Measurements from ENCODE around the gene SLC6A20. TPM values are rescaled to one million over a fixed set of nuclear protein-coding genes. Genes with fewer than 3 reads are reported as not detected.

The SLC6A20 gene
- total and polyA plus RNA-seq, 9 donors: 0.05 to 3.3 (median 0.23) TPM; not detected in 2

DNA sequence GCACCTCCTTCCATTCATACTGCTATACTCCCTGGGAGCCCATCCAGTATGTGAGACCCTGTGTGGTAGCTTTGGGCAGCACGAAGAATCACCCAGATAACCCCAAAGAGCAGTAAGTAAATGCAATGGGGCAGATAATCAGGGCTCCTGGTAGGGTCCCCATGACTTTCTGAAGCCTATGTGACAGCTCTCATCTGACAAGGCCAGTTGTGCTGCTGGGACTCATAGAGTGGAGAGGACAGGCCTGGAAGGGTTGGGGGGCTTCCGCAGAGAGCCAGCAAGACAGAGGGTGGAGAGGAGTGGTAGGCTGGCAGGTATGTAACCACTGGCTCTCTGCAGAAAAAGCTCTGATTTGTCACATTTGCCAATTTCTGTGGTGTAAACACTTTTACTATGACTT is 3.2 kb upstream of the SLC6A20 start:
- Histone ChIP-seq H3K9me3 (no peaks in the 10 kb centered on the region), H3K27ac (no peak overlapping the region), H3K36me3 (no peaks in the 10 kb centered on the region), H3K4me1 (ENCODE audit: insufficient read depth) (peaks cover 2% of the 10 kb centered on the region), H3K4me3 (no peak overlapping the region), H3K27me3 (no peaks in the 10 kb centered on the region)
- intact Hi-C loops (cut with DNase I): no loop called here
- DNase-seq: no peak
- TF ChIP-seq EP300 (IDR thresholded peaks at IDR 0.05): no peak
- no peak for TF ChIP-seq POLR2A (IDR thresholded peaks at IDR 0.05)
- TF ChIP-seq CTCF (IDR thresholded peaks at IDR 0.05): no peak
- 88 to 98% (median 93%) methylated on average over 2 of the region's 2 CpGs for WGBS, 3 donors

DNA sequence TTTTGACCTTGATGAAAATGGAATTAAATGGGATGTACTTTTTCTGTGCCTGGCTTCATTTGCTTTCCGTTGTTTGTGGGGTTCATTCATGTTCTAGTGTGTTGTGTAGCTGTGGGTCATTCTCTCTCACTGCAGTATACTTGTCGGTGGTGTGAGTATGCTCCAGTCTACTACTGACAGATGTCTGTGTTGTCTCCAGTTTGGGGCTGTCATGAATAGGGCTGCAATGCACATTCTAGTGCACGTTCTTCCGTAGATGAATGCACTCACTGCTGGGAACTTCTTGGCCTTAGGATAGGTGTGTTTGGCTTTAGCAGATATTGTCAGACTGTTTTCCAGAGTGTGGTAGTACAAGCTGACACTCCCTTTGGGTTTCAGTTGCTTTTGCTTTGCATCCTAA is 1.7 kb upstream of the SLC6A20 start:
- no peak overlapping the region for H3K27ac ChIP-seq
- WGBS, 3 donors: 61 to 72% (median 72%) methylated on average over 4 of the region's 4 CpGs
- intact Hi-C loops (cut with DNase I): no loop called here
- no peaks in the 10 kb centered on the region for H3K36me3 ChIP-seq
- TF ChIP-seq POLR2A (IDR thresholded peaks at IDR 0.05) (no peak), CTCF (IDR thresholded peaks at IDR 0.05) (no peak), EP300 (IDR thresholded peaks at IDR 0.05) (no peak)
- H3K4me1 ChIP-seq (ENCODE audit: insufficient read depth): peaks cover 2% of the 10 kb centered on the region
- no peaks in the 10 kb centered on the region for H3K9me3 ChIP-seq
- H3K27me3 ChIP-seq: no peaks in the 10 kb centered on the region
- no peak overlapping the region for H3K4me3 ChIP-seq
- no peak for DNase-seq

GRCh38 chr3:45796902-45797637 is 734 bp upstream of the SLC6A20 start:
- DNase-seq: no peak
- WGBS, 3 donors: 42 to 59% (median 53%) methylated on average over 13 of the region's 13 CpGs
- intact Hi-C loops (cut with DNase I): no loop called here
- Histone ChIP-seq H3K27me3 (no peaks in the 10 kb centered on the region), H3K27ac (no peak overlapping the region), H3K36me3 (no peaks in the 10 kb centered on the region), H3K4me1 (ENCODE audit: insufficient read depth) (peaks cover 2% of the 10 kb centered on the region), H3K9me3 (no peaks in the 10 kb centered on the region), H3K4me3 (no peak overlapping the region)
- TF ChIP-seq EP300 (IDR thresholded peaks at IDR 0.05) (no peak), POLR2A (IDR thresholded peaks at IDR 0.05) (no peak), CTCF (IDR thresholded peaks at IDR 0.05) (no peak)

GRCh38 chr3:45795509-45795881 is 841 bp downstream of the SLC6A20 start:
- Histone ChIP-seq H3K4me3 (no peak overlapping the region), H3K27me3 (no peaks in the 10 kb centered on the region), H3K9me3 (no peaks in the 10 kb centered on the region), H3K27ac (no peak overlapping the region), H3K36me3 (no peaks in the 10 kb centered on the region), H3K4me1 (ENCODE audit: insufficient read depth) (peaks cover 2% of the 10 kb centered on the region)
- WGBS, 3 donors: 15 to 21% (median 16%) methylated on average over 14 of the region's 14 CpGs
- intact Hi-C loops (cut with DNase I): no loop called here
- TF ChIP-seq CTCF (IDR thresholded peaks at IDR 0.05) (no peak), EP300 (IDR thresholded peaks at IDR 0.05) (no peak), POLR2A (IDR thresholded peaks at IDR 0.05) (no peak)
- no peak for DNase-seq

Measured in ovary (tissue), 9 donors.